DOHH2 (cell line): ENCODE results near the gene ZNF296.

Experiments
- EZH2phosphoT487 ChIP-seq: fragments of 200-600 bp; sonication (generic); IDR thresholded peaks from 2 replicates; pipeline ENCODE4 v1.6.1; 2017; ENCODE audit warnings: borderline replicate concordance, mild to moderate bottlenecking, antibody characterized with exemption, low read length, moderate library complexity, mixed read lengths
- TF ChIP-seq, protein P1 (sequence below): fragments of 200-600 bp; sonication (generic); IDR thresholded peaks from one replicate; pipeline ENCODE4 v1.5.1; 2014; ENCODE audit warnings: antibody characterized with exemption, mild to moderate bottlenecking, low read depth, low read length; ENCODE audit not compliant: poor library complexity, severe bottlenecking

- TF ChIP-seq, protein P1, sequence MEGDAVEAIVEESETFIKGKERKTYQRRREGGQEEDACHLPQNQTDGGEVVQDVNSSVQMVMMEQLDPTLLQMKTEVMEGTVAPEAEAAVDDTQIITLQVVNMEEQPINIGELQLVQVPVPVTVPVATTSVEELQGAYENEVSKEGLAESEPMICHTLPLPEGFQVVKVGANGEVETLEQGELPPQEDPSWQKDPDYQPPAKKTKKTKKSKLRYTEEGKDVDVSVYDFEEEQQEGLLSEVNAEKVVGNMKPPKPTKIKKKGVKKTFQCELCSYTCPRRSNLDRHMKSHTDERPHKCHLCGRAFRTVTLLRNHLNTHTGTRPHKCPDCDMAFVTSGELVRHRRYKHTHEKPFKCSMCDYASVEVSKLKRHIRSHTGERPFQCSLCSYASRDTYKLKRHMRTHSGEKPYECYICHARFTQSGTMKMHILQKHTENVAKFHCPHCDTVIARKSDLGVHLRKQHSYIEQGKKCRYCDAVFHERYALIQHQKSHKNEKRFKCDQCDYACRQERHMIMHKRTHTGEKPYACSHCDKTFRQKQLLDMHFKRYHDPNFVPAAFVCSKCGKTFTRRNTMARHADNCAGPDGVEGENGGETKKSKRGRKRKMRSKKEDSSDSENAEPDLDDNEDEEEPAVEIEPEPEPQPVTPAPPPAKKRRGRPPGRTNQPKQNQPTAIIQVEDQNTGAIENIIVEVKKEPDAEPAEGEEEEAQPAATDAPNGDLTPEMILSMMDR = peak; percentile 94
- TF ChIP-seq EZH2phosphoT487 = no peak
These were observed 16.9 kb downstream of the ZNF296 start for GRCh38 chr19:45059258-45059965.
